A549 (cell line): Measurements from ENCODE around the gene SMG9. TPM values are rescaled to one million over a fixed set of nuclear protein-coding genes. Genes with fewer than 3 reads are reported as not detected.
A peak's percentile ranks its signal among the peaks of the same experiment; 100 is the strongest.

ENCODE experiments used
- ATAC-seq, 2 experiments: fragments of 200-7000 bp in 1 of 2; fragments of >200 bp in 1 of 2; cut with Nextera tagmentation in 1 of 2; cut with Tn5 transposase in 1 of 2; 3 replicates each; pipeline versions ENCODE4 v1.8.0 to v1.9.1; 2018 to 2020; ENCODE audit warnings: mild to moderate bottlenecking in 1 of 2, moderate library complexity in 1 of 2
- CTCF ChIA-PET: fragments of 300-600 bp; sonication (Branson Sonifier 250); formaldehyde crosslinking; extraction: SDS; loops from one replicate; lab custom pipeline; 2021; ENCODE audit warnings: antibody characterized with exemption, inconsistent platforms; lab: Yijun Ruan, JAX
- POLR2A ChIA-PET: fragments of 350-600 bp; formaldehyde crosslinking; extraction: SDS; loops from one replicate; lab custom pipeline; 2021; ENCODE audit warnings: antibody characterized with exemption, inconsistent platforms; lab: Yijun Ruan, JAX
- DNase-seq, 2 experiments: peaks; one replicate each; pipeline versions ENCODE4 v3.0.0 to v3.0.0-alpha.2; 2011 to 2016; ENCODE audit warnings: low read depth in 1 of 2, low spot score in 1 of 2
- FAIRE-seq: peaks from 2 replicates; lab custom pipeline; 2011; peaks lifted over from hg19 to GRCh38; lab: Jason Lieb, UNC
- H3K27ac ChIP-seq, 2 experiments: fragments of >200 bp; sonication (Bioruptor Twin); formaldehyde crosslinking; 3 replicates each; pipeline ENCODE4 v1.5.1; 2016 to 2017
- H3K4me1 ChIP-seq: fragments of >200 bp; sonication (Bioruptor Twin); formaldehyde crosslinking; 3 replicates; pipeline ENCODE4 v1.6.1; 2016
- H3K4me2 ChIP-seq: fragments of >200 bp; sonication (Bioruptor Twin); formaldehyde crosslinking; 3 replicates; pipeline ENCODE4 v1.6.1; 2016
- H3K4me3 ChIP-seq: fragments of >200 bp; sonication (Bioruptor Twin); formaldehyde crosslinking; 3 replicates; pipeline ENCODE4 v1.5.1; 2016
- H3K9me3 ChIP-seq: fragments of >200 bp; sonication (Bioruptor Twin); formaldehyde crosslinking; 3 replicates; pipeline ENCODE4 v1.6.1; 2016
- CBX8 ChIP-seq: fragments of 200-600 bp; sonication (generic); IDR thresholded peaks from 2 replicates; pipeline ENCODE4 v1.6.1; 2016
- EHF ChIP-seq: fragments of 250-450 bp; sonication (Bioruptor Pico); IDR thresholded peaks from 2 replicates; pipeline ENCODE4 v1.5.0; 2020; ENCODE audit warnings: mild to moderate bottlenecking
- ESRRA ChIP-seq: fragments of 150-350 bp; IDR thresholded peaks from 2 replicates; pipeline ENCODE4 v1.6.1; 2014; ENCODE audit warnings: mild to moderate bottlenecking, low read length, borderline replicate concordance
- HEYL ChIP-seq: fragments of 250-450 bp; sonication (Bioruptor Pico); IDR thresholded peaks from 2 replicates; pipeline ENCODE4 v1.8.0; 2021; ENCODE audit warnings: mild to moderate bottlenecking, moderate library complexity
- KDM5A ChIP-seq: fragments of 200-600 bp; sonication (generic); IDR thresholded peaks from 2 replicates; pipeline ENCODE4 v1.6.1; 2016; ENCODE audit warnings: antibody characterized with exemption, mild to moderate bottlenecking
- MAFK ChIP-seq: fragments of 450-650 bp; IDR thresholded peaks from 2 replicates; pipeline ENCODE4 v1.6.1; 2014; ENCODE audit not compliant: partially characterized antibody
- NR3C1 ChIP-seq: fragments of >200 bp; sonication (Bioruptor Twin); formaldehyde crosslinking; IDR thresholded peaks from 3 replicates; pipeline ENCODE4 v1.6.1; 2017
- RAD21 ChIP-seq, 2 experiments: fragments of >200 bp in 1 of 2; sonication (Bioruptor Twin) in 1 of 2; formaldehyde crosslinking in 1 of 2; IDR thresholded peaks in 1 of 2; conservative IDR thresholded peaks in 1 of 2; 2 replicates in 1 of 2; 3 replicates in 1 of 2; pipeline ENCODE4 v1.6.1; 2012 to 2018; ENCODE audit warnings: inconsistent platforms in 1 of 2
- RARB ChIP-seq: fragments of 250-450 bp; sonication (Bioruptor Pico); IDR thresholded peaks from 2 replicates; pipeline ENCODE4 v1.8.0; 2021; ENCODE audit warnings: mild to moderate bottlenecking, moderate library complexity
- RCOR1 ChIP-seq: fragments of 150-350 bp; IDR thresholded peaks from 2 replicates; pipeline ENCODE4 v1.6.1; 2014; ENCODE audit warnings: antibody characterized with exemption, low read length, low read depth
- RNF2 ChIP-seq: fragments of 200-600 bp; sonication (generic); IDR thresholded peaks from 2 replicates; pipeline ENCODE4 v1.6.1; 2016; ENCODE audit warnings: low read depth, mild to moderate bottlenecking, antibody characterized with exemption, moderate library complexity, borderline replicate concordance
- SMC3 ChIP-seq: fragments of >200 bp; sonication (Bioruptor Twin); formaldehyde crosslinking; IDR thresholded peaks from 3 replicates; pipeline ENCODE4 v1.6.1; 2018; ENCODE audit warnings: inconsistent platforms
- TP53 ChIP-seq: fragments of 250-450 bp; sonication (Bioruptor Pico); IDR thresholded peaks from 2 replicates; pipeline ENCODE4 v1.5.0; 2021; ENCODE audit warnings: mild to moderate bottlenecking, moderate library complexity
- ZFP36 ChIP-seq: fragments of 450-650 bp; IDR thresholded peaks from 2 replicates; pipeline ENCODE4 v1.6.1; 2014; ENCODE audit warnings: borderline replicate concordance; ENCODE audit not compliant: partially characterized antibody
- WGBS: methylation state at CpG from one replicate; pipeline ENCODE4 v1.1.6; 2017; ENCODE audit errors: missing lambda C conversion rate; 5-methylcytosine and 5-hydroxymethylcytosine counted together
- polyA plus RNA-seq, 4 experiments: library from polyadenylated mRNA; depleted of rRNA in 3 of 4; stranded (reverse); fragments of >200 nt; fragmentation: RNase III in 1 of 4; extraction: RNeasy Plus Mini Kit Qiagen cat#74134 plus additional on column Dnase treatment in 1 of 4; gene quantifications; 2 replicates in 3 of 4; 3 replicates in 1 of 4; pipeline ENCODE4 v1.2.3, GENCODE V29; 2011 to 2017
- TF ChIP-seq, protein P1 (sequence below): fragments of 200-600 bp; sonication (generic); IDR thresholded peaks from 2 replicates; pipeline ENCODE4 v1.6.1; 2016; ENCODE audit warnings: antibody characterized with exemption, mild to moderate bottlenecking, moderate library complexity
- TF ChIP-seq, protein P2 (sequence below): fragments of 450-650 bp; IDR thresholded peaks from 2 replicates; pipeline ENCODE4 v1.6.1; 2014; ENCODE audit warnings: antibody characterized with exemption
- TF ChIP-seq, protein P3 (sequence below): fragments of 250-450 bp; sonication (Bioruptor Pico); IDR thresholded peaks from 2 replicates; pipeline ENCODE4 v1.5.0; 2020; ENCODE audit warnings: low read depth, mild to moderate bottlenecking, moderate library complexity
- TF ChIP-seq, protein P4 (sequence below): IDR thresholded peaks from 2 replicates; pipeline ENCODE4 v1.6.1; 2012; ENCODE audit warnings: low read depth, borderline replicate concordance
- TF ChIP-seq, protein P5 (sequence below): fragments of >200 bp; sonication (Bioruptor Twin); formaldehyde crosslinking; IDR thresholded peaks from 2 replicates; pipeline ENCODE4 v1.6.1; 2016
- TF ChIP-seq, protein P6 (sequence below): fragments of 250-450 bp; sonication (Bioruptor Pico); IDR thresholded peaks from 2 replicates; pipeline ENCODE4 v1.5.0; 2021; ENCODE audit warnings: mild to moderate bottlenecking, moderate library complexity, borderline replicate concordance

Gene SMG9
- polyA plus RNA-seq, 2 of the 4 experiments (the other 2 are of a cell fraction), result 14.2 to 44.2 TPM

DNA sequence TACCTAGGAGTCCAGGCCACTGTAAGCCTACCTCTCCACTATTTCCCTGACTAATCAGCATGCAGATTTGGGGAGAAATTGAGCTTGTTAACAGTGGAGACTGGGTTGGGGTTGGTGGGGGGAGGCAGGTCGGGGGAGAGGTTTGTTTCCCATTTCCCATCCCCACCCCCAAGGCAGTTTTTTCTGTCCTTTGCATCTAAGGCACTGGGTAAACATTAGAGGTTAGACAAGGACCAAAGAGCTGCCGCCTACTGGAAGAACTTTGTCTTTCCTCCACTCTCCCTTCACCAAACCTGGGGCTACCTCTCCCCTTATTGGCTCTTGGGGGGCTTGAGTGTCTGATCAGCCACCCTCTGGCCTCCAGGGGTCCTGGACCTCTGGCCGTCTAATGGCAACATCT is 25.1 kb upstream of the SMG9 start (continued):
- TF ChIP-seq SMC3, result peak; percentile 51; the same call in 2 of the 3 replicates

DNA sequence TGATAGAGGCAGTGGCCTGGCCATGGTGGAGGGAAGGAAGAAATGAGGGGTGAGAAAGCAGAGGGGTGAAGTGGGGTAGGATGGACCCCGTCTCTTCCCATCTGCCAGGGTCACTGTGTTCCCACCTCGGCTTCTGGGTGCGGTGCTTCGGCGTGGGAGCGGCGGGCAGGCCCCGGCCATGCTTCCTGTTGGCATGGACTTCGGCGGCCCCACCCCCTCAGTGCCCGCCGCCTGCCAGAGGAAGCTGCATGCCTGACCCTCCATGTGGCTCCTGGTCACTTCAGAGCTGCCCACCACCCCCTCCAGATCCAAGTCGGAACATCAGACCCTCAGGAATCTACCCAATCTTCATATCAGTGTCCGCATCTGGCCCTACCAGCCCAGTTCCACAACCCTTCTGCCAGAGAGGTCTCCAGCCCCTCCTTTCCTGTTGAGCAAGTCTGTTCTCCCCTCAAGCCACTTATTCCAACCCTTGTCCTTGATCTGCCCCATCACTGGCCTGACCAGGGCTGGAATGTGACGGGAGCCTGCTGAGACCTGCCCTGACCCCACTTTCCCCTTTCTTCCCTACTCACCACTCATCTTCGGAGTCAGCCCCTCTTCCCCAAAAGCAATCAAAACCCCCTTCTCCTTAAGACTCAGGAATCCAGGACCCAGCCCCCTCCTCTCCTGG is 24.5 kb upstream of the SMG9 start:
- H3K4me1 ChIP-seq, result peaks cover 74% of the 10 kb centered on the region
- no peak for FAIRE-seq
- H3K4me2 ChIP-seq, result peak overlapping the region; percentile 97
- no peaks in the 10 kb centered on the region for H3K9me3 ChIP-seq
- ATAC-seq, result no peak
- peak overlapping the region; percentile 92 to 95 for H3K27ac ChIP-seq
- ChIA-PET POLR2A (interaction anchor here (1.5 to 4.3 kb wide), 3 partner anchors 13 to 24 kb away, joined by 5 to 19 read pairs (median 13); partner anchors contain the start of gene SMG9), CTCF (interaction anchor here (0.7 to 24.0 kb wide), 7 partner anchors 15 to 225 kb away, joined by 3 to 565 read pairs (median 4); partner anchors contain the start of genes PLAUR and SMG9)
- no peak for DNase-seq
- WGBS, result 91% methylated on average over 16 of the region's 16 CpGs
- TF ChIP-seq SMC3 (no peak), CBX8 (no peak)
- peak overlapping the region; percentile 50; the same call in 2 of the 3 replicates for H3K4me3 ChIP-seq

DNA sequence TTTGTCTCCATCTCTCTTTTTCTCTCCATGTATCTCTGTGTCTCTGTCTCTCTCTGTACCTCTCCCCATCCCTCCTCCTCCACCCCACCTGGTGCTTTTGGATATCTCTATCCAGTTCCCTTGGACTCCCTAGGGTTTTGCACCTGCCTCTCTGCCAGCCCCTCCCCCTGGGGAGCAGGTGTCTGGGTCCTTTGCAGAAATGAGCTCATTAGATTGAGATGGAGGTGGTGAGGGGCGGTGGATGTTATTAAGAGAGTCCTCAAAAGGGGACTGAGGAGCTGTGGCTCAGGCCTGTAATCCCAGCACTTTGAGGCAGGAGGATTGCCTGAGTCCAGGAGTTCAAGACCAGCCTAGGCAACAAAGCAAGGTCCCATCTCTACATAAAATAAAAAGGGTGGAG is 23.9 kb upstream of the SMG9 start:
- FAIRE-seq, result no peak
- 100% methylated on average over 1 of the region's 1 CpG for WGBS
- H3K4me1 ChIP-seq, result peaks cover 68% of the 10 kb centered on the region
- H3K4me2 ChIP-seq, result peak overlapping the region; percentile 97; the same call in 1 of the 3 replicates
- CTCF ChIA-PET, result interaction anchor here (0.7 to 24.0 kb wide), 7 partner anchors 10 to 259 kb away, joined by 3 to 565 read pairs (median 3); partner anchors contain the start of genes PLAUR and SMG9
- TF ChIP-seq, protein P1, sequence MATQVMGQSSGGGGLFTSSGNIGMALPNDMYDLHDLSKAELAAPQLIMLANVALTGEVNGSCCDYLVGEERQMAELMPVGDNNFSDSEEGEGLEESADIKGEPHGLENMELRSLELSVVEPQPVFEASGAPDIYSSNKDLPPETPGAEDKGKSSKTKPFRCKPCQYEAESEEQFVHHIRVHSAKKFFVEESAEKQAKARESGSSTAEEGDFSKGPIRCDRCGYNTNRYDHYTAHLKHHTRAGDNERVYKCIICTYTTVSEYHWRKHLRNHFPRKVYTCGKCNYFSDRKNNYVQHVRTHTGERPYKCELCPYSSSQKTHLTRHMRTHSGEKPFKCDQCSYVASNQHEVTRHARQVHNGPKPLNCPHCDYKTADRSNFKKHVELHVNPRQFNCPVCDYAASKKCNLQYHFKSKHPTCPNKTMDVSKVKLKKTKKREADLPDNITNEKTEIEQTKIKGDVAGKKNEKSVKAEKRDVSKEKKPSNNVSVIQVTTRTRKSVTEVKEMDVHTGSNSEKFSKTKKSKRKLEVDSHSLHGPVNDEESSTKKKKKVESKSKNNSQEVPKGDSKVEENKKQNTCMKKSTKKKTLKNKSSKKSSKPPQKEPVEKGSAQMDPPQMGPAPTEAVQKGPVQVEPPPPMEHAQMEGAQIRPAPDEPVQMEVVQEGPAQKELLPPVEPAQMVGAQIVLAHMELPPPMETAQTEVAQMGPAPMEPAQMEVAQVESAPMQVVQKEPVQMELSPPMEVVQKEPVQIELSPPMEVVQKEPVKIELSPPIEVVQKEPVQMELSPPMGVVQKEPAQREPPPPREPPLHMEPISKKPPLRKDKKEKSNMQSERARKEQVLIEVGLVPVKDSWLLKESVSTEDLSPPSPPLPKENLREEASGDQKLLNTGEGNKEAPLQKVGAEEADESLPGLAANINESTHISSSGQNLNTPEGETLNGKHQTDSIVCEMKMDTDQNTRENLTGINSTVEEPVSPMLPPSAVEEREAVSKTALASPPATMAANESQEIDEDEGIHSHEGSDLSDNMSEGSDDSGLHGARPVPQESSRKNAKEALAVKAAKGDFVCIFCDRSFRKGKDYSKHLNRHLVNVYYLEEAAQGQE, result no peak
- no peak for TF ChIP-seq ESRRA
- TF ChIP-seq, protein P2, sequence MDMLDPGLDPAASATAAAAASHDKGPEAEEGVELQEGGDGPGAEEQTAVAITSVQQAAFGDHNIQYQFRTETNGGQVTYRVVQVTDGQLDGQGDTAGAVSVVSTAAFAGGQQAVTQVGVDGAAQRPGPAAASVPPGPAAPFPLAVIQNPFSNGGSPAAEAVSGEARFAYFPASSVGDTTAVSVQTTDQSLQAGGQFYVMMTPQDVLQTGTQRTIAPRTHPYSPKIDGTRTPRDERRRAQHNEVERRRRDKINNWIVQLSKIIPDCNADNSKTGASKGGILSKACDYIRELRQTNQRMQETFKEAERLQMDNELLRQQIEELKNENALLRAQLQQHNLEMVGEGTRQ, result no peak
- TF ChIP-seq HEYL (CRISPR knock-in tag), result no peak
- TF ChIP-seq, protein P3, sequence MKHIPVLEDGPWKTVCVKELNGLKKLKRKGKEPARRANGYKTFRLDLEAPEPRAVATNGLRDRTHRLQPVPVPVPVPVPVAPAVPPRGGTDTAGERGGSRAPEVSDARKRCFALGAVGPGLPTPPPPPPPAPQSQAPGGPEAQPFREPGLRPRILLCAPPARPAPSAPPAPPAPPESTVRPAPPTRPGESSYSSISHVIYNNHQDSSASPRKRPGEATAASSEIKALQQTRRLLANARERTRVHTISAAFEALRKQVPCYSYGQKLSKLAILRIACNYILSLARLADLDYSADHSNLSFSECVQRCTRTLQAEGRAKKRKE (CRISPR knock-in tag), result no peak
- TF ChIP-seq, protein P4, sequence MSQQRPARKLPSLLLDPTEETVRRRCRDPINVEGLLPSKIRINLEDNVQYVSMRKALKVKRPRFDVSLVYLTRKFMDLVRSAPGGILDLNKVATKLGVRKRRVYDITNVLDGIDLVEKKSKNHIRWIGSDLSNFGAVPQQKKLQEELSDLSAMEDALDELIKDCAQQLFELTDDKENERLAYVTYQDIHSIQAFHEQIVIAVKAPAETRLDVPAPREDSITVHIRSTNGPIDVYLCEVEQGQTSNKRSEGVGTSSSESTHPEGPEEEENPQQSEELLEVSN, result no peak
- TF ChIP-seq MAFK, result no peak
- TF ChIP-seq RCOR1, result no peak
- TF ChIP-seq RNF2, result no peak
- TF ChIP-seq RARB (CRISPR knock-in tag), result no peak
- TF ChIP-seq TP53 (CRISPR knock-in tag), result no peak
- TF ChIP-seq, protein P5, sequence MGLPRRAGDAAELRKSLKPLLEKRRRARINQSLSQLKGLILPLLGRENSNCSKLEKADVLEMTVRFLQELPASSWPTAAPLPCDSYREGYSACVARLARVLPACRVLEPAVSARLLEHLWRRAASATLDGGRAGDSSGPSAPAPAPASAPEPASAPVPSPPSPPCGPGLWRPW, result no peak
- TF ChIP-seq, protein P6, sequence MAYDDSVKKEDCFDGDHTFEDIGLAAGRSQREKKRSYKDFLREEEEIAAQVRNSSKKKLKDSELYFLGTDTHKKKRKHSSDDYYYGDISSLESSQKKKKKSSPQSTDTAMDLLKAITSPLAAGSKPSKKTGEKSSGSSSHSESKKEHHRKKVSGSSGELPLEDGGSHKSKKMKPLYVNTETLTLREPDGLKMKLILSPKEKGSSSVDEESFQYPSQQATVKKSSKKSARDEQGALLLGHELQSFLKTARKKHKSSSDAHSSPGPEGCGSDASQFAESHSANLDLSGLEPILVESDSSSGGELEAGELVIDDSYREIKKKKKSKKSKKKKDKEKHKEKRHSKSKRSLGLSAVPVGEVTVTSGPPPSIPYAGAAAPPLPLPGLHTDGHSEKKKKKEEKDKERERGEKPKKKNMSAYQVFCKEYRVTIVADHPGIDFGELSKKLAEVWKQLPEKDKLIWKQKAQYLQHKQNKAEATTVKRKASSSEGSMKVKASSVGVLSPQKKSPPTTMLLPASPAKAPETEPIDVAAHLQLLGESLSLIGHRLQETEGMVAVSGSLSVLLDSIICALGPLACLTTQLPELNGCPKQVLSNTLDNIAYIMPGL (CRISPR knock-in tag), result no peak
- no peak for TF ChIP-seq NR3C1
- no peak for TF ChIP-seq CBX8
- TF ChIP-seq RAD21 (conservative IDR thresholded peaks at IDR 0.05 in 1 of 2, IDR thresholded peaks at IDR 0.05 in 1 of 2), result no peak
- no peak for TF ChIP-seq KDM5A
- TF ChIP-seq EHF, result no peak
- TF ChIP-seq ZFP36, result no peak
- H3K9me3 ChIP-seq, result no peaks in the 10 kb centered on the region
- H3K27ac ChIP-seq, result peak overlapping the region in 1 of 2 experiments; percentile 95; a peak in 3 of 6 replicates
- DNase-seq, result no peak
- POLR2A ChIA-PET, result interaction anchor here (4.3 kb wide), 1 partner anchor 23 kb away, joined by 19 read pairs; the partner anchor contains the start of gene SMG9
- H3K4me3 ChIP-seq, result no peak overlapping the region
- no peak for ATAC-seq
